K562 (cell line): ENCODE data around the gene DDX54. TPM values are rescaled to one million over a fixed set of nuclear protein-coding genes. Genes with fewer than 3 reads are reported as not detected.

Source experiments
- ATAC-seq: fragments of 200-7000 bp; cut with Tn5 transposase; 3 replicates; pipeline ENCODE4 v1.9.1; 2020; ENCODE audit warnings: moderate library complexity
- BruUV-seq: library from RNA; stranded (reverse); fragments of 400-500 nt; replicated peaks from 2 replicates; lab custom pipeline; 2021; lab: Mats Ljungman, UMichigan
- CTCF ChIA-PET: fragments of 300-600 bp; formaldehyde crosslinking; extraction: SDS; loops from one replicate; lab custom pipeline; 2021; ENCODE audit warnings: low intra/inter-chr PET ratio; lab: Yijun Ruan, JAX
- POLR2A ChIA-PET: fragments of 300-600, 350-650 bp; sonication (Branson Sonifier 250); formaldehyde crosslinking; extraction: SDS; loops from one replicate; lab custom pipeline; 2021; ENCODE audit warnings: antibody characterized with exemption, inconsistent platforms; lab: Yijun Ruan, JAX
- DNase-seq, 4 experiments: peaks; one replicate each; pipeline versions ENCODE4 v3.0.0 to v3.0.0-alpha.2; 2011 to 2018; ENCODE audit warnings: low spot score in 3 of 4, mixed read lengths in 3 of 4; ENCODE audit errors: extremely low read depth in 1 of 4
- FAIRE-seq: peaks from 2 replicates; lab custom pipeline; 2011; peaks lifted over from hg19 to GRCh38; lab: Jason Lieb, UNC
- H2AFZ ChIP-seq: 2 replicates; pipeline ENCODE4 v1.6.0; 2011; ENCODE audit warnings: low read depth, low read length, control low read depth, inconsistent platforms
- H3K27ac ChIP-seq: fragments of 200-600 bp; 3 replicates; pipeline ENCODE4 v1.8.0; 2011; ENCODE audit warnings: low read depth, mild to moderate bottlenecking, control low read depth, inconsistent platforms, low read length, moderate library complexity, mixed read lengths; ENCODE audit errors: extremely low read depth
- H3K27me3 ChIP-seq, 2 experiments: fragments of 300-600 bp in 1 of 2; 2 replicates in 1 of 2; 3 replicates in 1 of 2; pipeline versions ENCODE4 v1.6.0 to v1.8.0; 2011; ENCODE audit warnings: inconsistent platforms in 2 of 2, low read length in 2 of 2, mild to moderate bottlenecking in 1 of 2, mixed read lengths in 1 of 2, moderate library complexity in 1 of 2; ENCODE audit not compliant: control insufficient read depth in 2 of 2, insufficient read depth in 2 of 2
- H3K36me3 ChIP-seq: fragments of 300-600 bp; 3 replicates; pipeline ENCODE4 v1.8.0; 2011; ENCODE audit warnings: mild to moderate bottlenecking, low read length, inconsistent platforms; ENCODE audit not compliant: control insufficient read depth, insufficient read depth
- H3K4me1 ChIP-seq, 2 experiments: fragments of 200-600 bp in 1 of 2; replicated peaks in 1 of 2; 2 replicates in 1 of 2; 3 replicates in 1 of 2; pipeline versions ENCODE4 v1.5.1 to v1.8.0; 2011; ENCODE audit warnings: inconsistent platforms in 2 of 2, low read length in 2 of 2, mild to moderate bottlenecking in 1 of 2, mixed read lengths in 1 of 2, moderate library complexity in 1 of 2; ENCODE audit not compliant: control insufficient read depth in 2 of 2, insufficient read depth in 2 of 2
- H3K4me2 ChIP-seq: 2 replicates; pipeline ENCODE4 v1.6.1; 2011; ENCODE audit warnings: low read length, control low read depth, inconsistent platforms, mixed read lengths; ENCODE audit not compliant: insufficient read depth
- H3K4me3 ChIP-seq: fragments of 200-600 bp; sonication (generic), shearing (Covaris generic); 2 replicates; pipeline ENCODE4 v1.5.1; 2016; ENCODE audit warnings: control low read depth, inconsistent platforms
- H3K79me2 ChIP-seq: fragments of 200-600 bp; 3 replicates; pipeline ENCODE4 v1.8.0; 2011; ENCODE audit warnings: low read length, inconsistent platforms; ENCODE audit not compliant: control insufficient read depth, insufficient read depth
- H3K9ac ChIP-seq, 2 experiments: 2 replicates each; pipeline versions ENCODE4 v1.6.0 to v1.6.1; 2011; ENCODE audit warnings: low read depth in 2 of 2, low read length in 2 of 2, control low read depth in 1 of 2, inconsistent platforms in 1 of 2, mild to moderate bottlenecking in 1 of 2, mixed read lengths in 1 of 2; ENCODE audit not compliant: insufficient read depth in 1 of 2
- H3K9me1 ChIP-seq: one replicate; pipeline ENCODE4 v1.6.0; 2011; ENCODE audit warnings: inconsistent platforms, mild to moderate bottlenecking, low read length, moderate library complexity; ENCODE audit not compliant: control insufficient read depth, insufficient read depth
- H3K9me3 ChIP-seq: replicated peaks from 2 replicates; pipeline ENCODE4 v1.5.1; 2011; ENCODE audit warnings: low read depth, low read length, inconsistent platforms; ENCODE audit not compliant: control insufficient read depth, insufficient read depth
- H4K20me1 ChIP-seq: replicated peaks from 2 replicates; pipeline ENCODE4 v1.6.1; 2011; ENCODE audit warnings: low read length, inconsistent platforms, mixed read lengths; ENCODE audit not compliant: control insufficient read depth, insufficient read depth
- CBFA2T3 ChIP-seq: fragments of 450-650 bp; IDR thresholded peaks from 2 replicates; pipeline ENCODE4 v1.6.1; 2017
- CREM ChIP-seq: IDR thresholded peaks from 2 replicates; pipeline ENCODE4 v1.6.1; 2014; ENCODE audit warnings: antibody characterized with exemption, low read depth
- EGR1 ChIP-seq: fragments of 450-650 bp; conservative IDR thresholded peaks from 2 replicates; pipeline ENCODE4 v1.6.1; 2017; ENCODE audit warnings: mild to moderate bottlenecking
- HOXB6 ChIP-seq: fragments of 250-450 bp; sonication (Bioruptor Pico); IDR thresholded peaks from 2 replicates; pipeline ENCODE4 v1.5.1; 2022; ENCODE audit warnings: mild to moderate bottlenecking, borderline replicate concordance
- MXI1 ChIP-seq: IDR thresholded peaks from 2 replicates; pipeline ENCODE4 v1.6.1; 2011; ENCODE audit warnings: low read depth, mild to moderate bottlenecking, improper control_type of control experiment, low read length
- NR2C1 ChIP-seq, 2 experiments: fragments of 450-650 bp; IDR thresholded peaks; 2 replicates each; pipeline ENCODE4 v1.6.1; 2017; ENCODE audit warnings: mild to moderate bottlenecking in 2 of 2, antibody characterized with exemption in 1 of 2, inconsistent platforms in 1 of 2, missing compliant biosample characterization in 1 of 2, missing genetic modification characterization in 1 of 2
- POLR2H ChIP-seq: IDR thresholded peaks from 2 replicates; pipeline ENCODE4 v1.6.1; 2016; ENCODE audit warnings: missing genetic modification characterization, low read depth, mild to moderate bottlenecking, control low read depth, missing compliant biosample characterization, moderate library complexity
- ZBTB7A ChIP-seq: IDR thresholded peaks from 2 replicates; pipeline ENCODE4 v1.6.1; 2011; ENCODE audit warnings: low read depth, mild to moderate bottlenecking, low read length, moderate library complexity, borderline replicate concordance; ENCODE audit not compliant: control insufficient read depth
- ZFP1 ChIP-seq: fragments of 450-650 bp; formaldehyde crosslinking; IDR thresholded peaks from 2 replicates; pipeline ENCODE4 v1.4.0; 2020; ENCODE audit warnings: mild to moderate bottlenecking, mixed read lengths
- ZNF146 ChIP-seq: IDR thresholded peaks from one replicate; pipeline ENCODE4 v1.6.1; 2018; ENCODE audit warnings: missing compliant biosample characterization; ENCODE audit not compliant: unreplicated experiment
- WGBS: fragments of 100-300 bp; shearing (Covaris generic); methylation state at CpG from one replicate; pipeline ENCODE4 v1.1.6; 2016; ENCODE audit warnings: low coverage, mixed read lengths; ENCODE audit not compliant: insufficient coverage; ENCODE audit errors: missing lambda C conversion rate; 5-methylcytosine and 5-hydroxymethylcytosine counted together
- in situ Hi-C: fragments of 300-500 bp; cut with MboI; formaldehyde crosslinking; loops from 4 replicates; pipeline ENCODE4 v1.15.0; 2018; ENCODE audit warnings: inconsistent platforms, mixed read lengths
- intact Hi-C: fragments of 100-400 bp; cut with micrococcal nuclease; formaldehyde crosslinking; loops from 2 replicates; pipeline ENCODE4 v1.14.2; 2022
- polyA plus RNA-seq, 8 experiments: library from polyadenylated mRNA; depleted of rRNA in 4 of 8; stranded (reverse) in 5 of 8; unstranded in 3 of 8; fragments of >200 nt; fragmentation: Nextera tagmentation in 2 of 8; fragmentation: Illumina TruSeq in 1 of 8; extraction: Ambion mirVana in 2 of 8; extraction: Trizol in 1 of 8; gene quantifications; 2 replicates each; pipeline versions ENCODE4 v1.2.1 to v1.2.3, GENCODE V29; 2011 to 2014; ENCODE audit warnings: inconsistent platforms in 1 of 8, missing spikeins in 1 of 8
- total RNA-seq, 7 experiments: library from RNA; depleted of rRNA in 6 of 7; stranded (reverse); fragments of >200 nt in 6 of 7; fragmentation: Illumina TruSeq in 2 of 7; extraction: Trizol in 2 of 7; gene quantifications; 2 replicates each; pipeline versions ENCODE4 v1.2.1 to v1.2.3, GENCODE V29; 2011 to 2021; ENCODE audit warnings: low replicate concordance in 1 of 7
- TF ChIP-seq, protein P1 (sequence below): sonication (generic); formaldehyde crosslinking; IDR thresholded peaks from 2 replicates; pipeline ENCODE4 v1.8.0; 2022; ENCODE audit warnings: missing genetic modification reagents, mild to moderate bottlenecking, moderate library complexity, borderline replicate concordance

DDX54 gene
- total and polyA plus RNA-seq, 9 of the 15 experiments (the other 6 are each of a cell fraction or from before 2014, with no cell fraction given): 1.4 to 135 (median 51.4) TPM

DNA sequence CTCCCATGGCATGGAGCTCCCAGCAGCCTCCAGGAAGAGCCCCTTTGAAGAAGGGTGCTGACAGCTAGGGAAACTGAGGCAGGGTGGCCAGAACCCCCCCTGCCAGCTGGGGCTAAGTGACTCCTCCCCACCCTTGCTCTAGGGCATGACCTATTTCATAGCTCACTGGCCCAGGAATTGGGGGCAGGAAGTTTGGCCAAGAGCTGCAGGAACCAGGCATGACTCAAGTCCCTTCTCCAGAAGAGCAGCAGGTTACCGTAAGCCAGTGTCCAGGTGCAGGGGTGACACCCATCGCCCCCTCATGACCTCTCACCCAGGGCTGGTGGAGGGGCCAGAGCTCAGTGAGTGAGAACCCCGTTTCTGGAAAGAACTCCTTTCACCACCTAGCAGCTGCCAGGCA is 51.6 kb downstream of the DDX54 start:
- in situ Hi-C loops (no loop called here), intact Hi-C loops (no loop called here)
- Histone ChIP-seq H3K79me2 (no peaks in the 10 kb centered on the region), H3K4me3 (no peak overlapping the region), H3K36me3 (no peaks in the 10 kb centered on the region), H3K9ac (no peak overlapping the region), H3K27ac (no peak overlapping the region), H3K9me3 (no peaks in the 10 kb centered on the region), H3K4me2 (no peak overlapping the region), H3K9me1 (no peaks in the 10 kb centered on the region), H2AFZ (no peak overlapping the region), H3K27me3 (no peaks in the 10 kb centered on the region), H4K20me1 (peaks cover 10% of the 10 kb centered on the region), H3K4me1 (peaks cover 8 to 29% of the 10 kb centered on the region in 2 experiments)
- WGBS: 10% methylated on average over 3 of the region's 3 CpGs
- no TSS peak for BruUV-seq
- CTCF ChIA-PET: no interaction called here
- DNase-seq (no peak), ATAC-seq (no peak), FAIRE-seq (no peak)
- no peak for TF ChIP-seq MXI1
- TF ChIP-seq ZNF146 (CRISPR knock-in tag): no peak
- POLR2A ChIA-PET: interaction anchor here (0.6 to 1.0 kb wide), 4 partner anchors 13 to 822 kb away, joined by 3 to 4 read pairs (median 4); partner anchors contain the start of gene CFAP73

GRCh38 chr12:113133036-113133435 is 52.2 kb downstream of the DDX54 start:
- H3K9me3 ChIP-seq: no peaks in the 10 kb centered on the region
- no peak overlapping the region for H3K4me2 ChIP-seq
- H3K27ac ChIP-seq: no peak overlapping the region
- H3K9ac ChIP-seq: no peak overlapping the region
- H3K27me3 ChIP-seq: peaks cover 0 to 5% of the 10 kb centered on the region in 2 experiments; a peak in 1 of 5 replicates
- no peak overlapping the region for H2AFZ ChIP-seq
- H3K79me2 ChIP-seq: no peaks in the 10 kb centered on the region
- H3K4me3 ChIP-seq: no peak overlapping the region
- in situ Hi-C loops (no loop called here), intact Hi-C loops (no loop called here)
- POLR2A ChIA-PET: interaction anchor here (0.5 to 0.6 kb wide), 2 partner anchors 162 to 312 kb away, joined by 3 read pairs; no protein-coding TSS in a partner anchor
- H3K36me3 ChIP-seq: no peaks in the 10 kb centered on the region
- no peak for ATAC-seq
- BruUV-seq: no TSS peak
- peaks cover 10% of the 10 kb centered on the region for H4K20me1 ChIP-seq
- 3% methylated on average over 6 of the region's 6 CpGs for WGBS
- TF ChIP-seq EGR1: peak; percentile 46; the same call in 1 of the 2 replicates
- no peak for TF ChIP-seq HOXB6
- no peak for TF ChIP-seq NR2C1 (IDR thresholded peaks at IDR 0.05)
- TF ChIP-seq NR2C1 (tag; IDR thresholded peaks at IDR 0.05): no peak
- TF ChIP-seq, protein P1, sequence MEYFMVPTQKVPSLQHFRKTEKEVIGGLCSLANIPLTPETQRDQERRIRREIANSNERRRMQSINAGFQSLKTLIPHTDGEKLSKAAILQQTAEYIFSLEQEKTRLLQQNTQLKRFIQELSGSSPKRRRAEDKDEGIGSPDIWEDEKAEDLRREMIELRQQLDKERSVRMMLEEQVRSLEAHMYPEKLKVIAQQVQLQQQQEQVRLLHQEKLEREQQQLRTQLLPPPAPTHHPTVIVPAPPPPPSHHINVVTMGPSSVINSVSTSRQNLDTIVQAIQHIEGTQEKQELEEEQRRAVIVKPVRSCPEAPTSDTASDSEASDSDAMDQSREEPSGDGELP (CRISPR knock-in tag): peak; percentile 40; the same call in 1 of the 2 replicates
- TF ChIP-seq POLR2H (tag): no peak
- TF ChIP-seq CREM: 0 out of 2 replicates have a peak, but pooled peaks have one; percentile 26
- no peak for TF ChIP-seq ZFP1 (CRISPR knock-in tag)
- TF ChIP-seq CBFA2T3: peak; percentile 32; the same call in 1 of the 2 replicates
- peak; percentile 30; the same call in 1 of the 2 replicates for TF ChIP-seq ZBTB7A
- DNase-seq: no peak
- H3K4me1 ChIP-seq: peaks cover 8 to 29% of the 10 kb centered on the region in 2 experiments
- no peaks in the 10 kb centered on the region for H3K9me1 ChIP-seq
- no peak for FAIRE-seq
- CTCF ChIA-PET: no interaction called here
